SW 1271 (cell line): ENCODE data around the gene WAPL.

Experiments used
- DNase-seq, 2 experiments: peaks; one replicate each; lab custom pipeline; 2025; lab: John Stamatoyannopoulos, UW

The WAPL gene

DNA sequence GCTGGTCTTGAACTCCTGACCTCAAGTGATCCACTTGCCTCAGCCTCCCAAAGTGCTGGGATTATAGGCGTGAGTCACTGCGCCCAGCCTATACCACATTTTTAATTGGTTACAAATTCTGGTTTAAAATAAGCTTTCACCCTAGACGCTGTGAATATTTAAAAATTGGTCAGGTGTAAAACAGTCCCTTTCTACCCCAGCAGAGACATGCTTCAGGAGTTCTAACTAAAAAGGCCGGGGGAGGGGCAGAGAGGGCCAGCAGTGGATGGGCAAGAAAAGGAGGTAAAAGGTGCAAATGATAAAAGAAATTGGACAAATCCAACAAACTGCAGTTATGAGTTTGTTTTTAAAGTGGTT, 70.0 kb downstream of the WAPL start:
- DNase-seq: no peak

DNA sequence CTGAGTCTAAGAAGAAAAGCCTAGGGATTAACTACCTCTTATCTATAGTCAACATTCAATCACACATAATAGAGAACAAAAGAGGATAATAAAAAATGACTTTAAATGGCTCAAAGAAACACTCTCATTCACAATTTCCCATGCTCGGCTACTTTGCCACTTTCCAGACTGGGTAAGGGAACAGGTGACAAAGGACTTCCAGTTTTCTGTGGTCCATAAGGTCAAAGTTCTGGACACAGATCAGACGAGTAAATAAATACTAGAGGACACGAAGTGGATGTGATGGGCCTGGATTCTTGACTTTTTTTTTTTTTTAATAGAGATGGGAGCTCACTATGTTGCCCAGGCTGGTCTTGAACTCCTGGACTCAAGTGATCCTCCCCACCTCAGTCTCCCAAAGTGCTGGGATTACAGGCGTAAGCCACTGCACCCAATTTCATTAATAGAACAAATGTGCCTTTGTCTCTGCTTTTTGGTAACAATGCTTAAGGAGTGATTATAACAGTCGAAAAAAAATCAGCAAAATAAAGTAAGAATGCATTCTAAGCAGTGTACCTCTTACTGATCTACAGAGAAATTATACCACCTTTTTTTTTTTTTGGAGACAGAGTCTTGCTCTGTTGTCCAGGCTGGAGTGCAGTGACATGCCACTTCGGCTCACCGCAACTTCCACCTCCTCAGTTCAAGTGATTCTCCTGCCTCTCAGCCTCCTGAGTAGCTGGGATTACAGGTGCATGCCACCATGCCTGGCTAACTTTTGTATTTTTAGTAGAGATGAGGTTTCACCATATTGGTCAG, 70.6 kb downstream of the WAPL start:
- DNase-seq: no peak

DNA sequence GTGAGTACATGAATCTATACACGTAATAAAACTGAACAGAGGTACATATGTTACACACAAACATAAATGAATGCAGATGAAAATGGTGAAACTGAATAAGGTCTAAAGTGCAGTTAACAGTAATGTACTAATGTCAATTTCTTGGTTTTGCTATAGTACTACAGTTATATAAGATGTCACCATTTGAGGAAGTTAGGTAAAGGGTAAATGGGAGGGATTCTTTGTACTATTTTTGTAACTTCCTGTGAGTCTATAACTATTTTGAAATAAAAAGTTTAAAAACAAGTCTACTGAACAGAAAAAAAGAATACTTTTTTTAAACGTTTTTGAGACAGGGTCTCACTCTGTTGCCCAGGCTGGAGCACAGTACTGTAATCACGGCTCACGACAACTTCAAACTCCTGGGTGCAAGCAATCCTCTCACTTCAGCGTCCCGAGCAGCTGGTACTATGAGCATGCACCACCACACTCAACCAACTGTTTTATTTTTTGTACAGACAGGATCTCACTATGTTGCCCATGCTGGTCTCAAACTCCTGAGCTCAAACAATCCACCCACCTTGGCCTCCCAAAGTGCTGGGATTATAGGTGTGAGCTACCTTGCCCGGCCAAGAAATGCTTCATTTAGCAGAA, 71.5 kb downstream of the WAPL start:
- no peak for DNase-seq

DNA sequence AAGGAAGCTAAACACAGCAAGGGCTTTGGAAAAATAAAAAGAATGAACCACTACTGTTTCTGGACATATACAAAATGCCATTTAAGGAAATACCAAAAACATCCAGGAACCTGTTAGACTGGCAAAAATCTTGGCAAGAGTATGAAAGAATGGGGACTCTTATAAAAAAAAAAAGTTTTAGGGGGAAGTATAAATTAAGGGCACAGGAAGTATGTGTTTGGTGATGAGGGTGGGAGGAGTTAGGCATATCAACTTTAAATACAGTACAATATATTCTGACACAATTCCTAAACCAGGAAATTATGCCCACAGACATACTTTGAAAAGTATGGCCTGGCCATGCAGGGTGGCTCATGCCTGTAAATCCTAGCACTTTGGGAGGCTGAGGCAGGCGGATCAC, 74.2 kb downstream of the WAPL start:
- no peak for DNase-seq

DNA sequence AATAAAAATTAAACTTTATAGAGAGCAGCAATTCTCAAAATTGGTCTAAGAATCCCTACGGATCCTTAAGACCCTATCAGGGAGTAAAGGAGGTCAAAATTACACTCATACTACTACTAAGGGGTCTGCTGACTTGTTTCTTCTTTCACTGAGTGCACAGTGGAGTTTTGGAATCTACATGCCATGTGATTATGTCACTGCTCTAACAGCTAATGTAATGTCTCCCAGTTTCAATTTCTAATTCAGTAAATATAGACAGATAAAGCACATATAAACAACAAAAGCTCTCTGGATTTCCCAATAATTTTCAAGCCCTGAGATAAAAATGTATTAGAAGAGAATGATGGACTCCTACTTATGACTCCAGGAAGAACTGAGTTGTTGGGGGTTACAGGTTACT, 74.6 kb downstream of the WAPL start:
- DNase-seq: no peak

DNA sequence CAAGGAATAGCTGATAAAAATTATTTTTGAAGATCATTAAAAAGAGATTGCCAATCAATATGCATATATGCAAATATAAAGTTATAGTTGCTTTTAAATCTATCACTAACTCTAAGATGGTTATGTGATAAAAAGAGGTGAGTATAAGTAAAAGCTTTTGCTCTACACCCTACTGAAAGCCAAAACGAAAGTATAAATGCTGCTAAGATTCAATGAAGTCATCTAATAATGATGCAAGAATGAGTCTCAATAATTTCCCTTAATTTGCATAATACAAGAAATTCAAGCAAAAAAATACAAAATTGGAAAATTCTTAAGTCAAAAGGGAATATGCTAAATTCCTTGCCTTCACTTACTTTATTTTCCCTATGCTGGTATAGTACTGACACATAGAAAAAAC, 75.2 kb downstream of the WAPL start:
- DNase-seq: no peak

DNA sequence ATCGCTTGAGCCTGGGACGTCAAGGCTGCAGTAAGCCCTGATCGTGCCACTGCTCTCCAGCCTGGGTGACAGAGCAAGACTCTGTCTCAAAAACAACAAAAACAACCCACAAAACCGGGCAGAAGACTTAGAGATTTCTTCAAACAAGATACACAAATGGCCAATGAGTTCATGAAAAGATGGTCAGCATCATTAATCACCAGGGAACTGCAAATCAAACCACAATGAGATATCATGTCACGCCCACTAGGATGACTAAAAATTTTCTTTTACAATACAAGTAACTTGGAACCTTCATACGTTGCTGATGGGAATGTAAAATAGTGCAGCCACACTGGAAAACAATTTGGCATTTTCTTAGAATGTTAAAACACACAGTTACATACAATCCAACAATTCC, 77.7 kb downstream of the WAPL start:
- no peak for DNase-seq

DNA sequence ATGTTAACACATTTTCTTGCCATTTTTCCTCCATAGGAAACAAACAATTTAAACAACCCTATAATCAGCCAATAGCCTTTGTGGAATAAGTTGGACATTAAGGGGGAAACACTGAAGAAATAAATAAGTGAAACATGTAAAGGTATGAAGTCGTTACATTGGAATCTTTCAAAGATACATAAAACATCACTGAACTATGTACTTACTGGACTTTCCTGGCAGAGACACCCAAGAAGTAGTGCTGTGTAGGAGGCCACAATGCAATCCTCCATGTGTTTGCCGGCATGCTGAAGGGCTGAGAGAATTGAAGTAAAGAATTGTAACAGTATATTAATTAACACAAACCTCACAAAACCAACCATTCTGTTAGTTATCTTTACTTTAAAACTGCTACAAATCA, 78.5 kb downstream of the WAPL start:
- no peak for DNase-seq

DNA sequence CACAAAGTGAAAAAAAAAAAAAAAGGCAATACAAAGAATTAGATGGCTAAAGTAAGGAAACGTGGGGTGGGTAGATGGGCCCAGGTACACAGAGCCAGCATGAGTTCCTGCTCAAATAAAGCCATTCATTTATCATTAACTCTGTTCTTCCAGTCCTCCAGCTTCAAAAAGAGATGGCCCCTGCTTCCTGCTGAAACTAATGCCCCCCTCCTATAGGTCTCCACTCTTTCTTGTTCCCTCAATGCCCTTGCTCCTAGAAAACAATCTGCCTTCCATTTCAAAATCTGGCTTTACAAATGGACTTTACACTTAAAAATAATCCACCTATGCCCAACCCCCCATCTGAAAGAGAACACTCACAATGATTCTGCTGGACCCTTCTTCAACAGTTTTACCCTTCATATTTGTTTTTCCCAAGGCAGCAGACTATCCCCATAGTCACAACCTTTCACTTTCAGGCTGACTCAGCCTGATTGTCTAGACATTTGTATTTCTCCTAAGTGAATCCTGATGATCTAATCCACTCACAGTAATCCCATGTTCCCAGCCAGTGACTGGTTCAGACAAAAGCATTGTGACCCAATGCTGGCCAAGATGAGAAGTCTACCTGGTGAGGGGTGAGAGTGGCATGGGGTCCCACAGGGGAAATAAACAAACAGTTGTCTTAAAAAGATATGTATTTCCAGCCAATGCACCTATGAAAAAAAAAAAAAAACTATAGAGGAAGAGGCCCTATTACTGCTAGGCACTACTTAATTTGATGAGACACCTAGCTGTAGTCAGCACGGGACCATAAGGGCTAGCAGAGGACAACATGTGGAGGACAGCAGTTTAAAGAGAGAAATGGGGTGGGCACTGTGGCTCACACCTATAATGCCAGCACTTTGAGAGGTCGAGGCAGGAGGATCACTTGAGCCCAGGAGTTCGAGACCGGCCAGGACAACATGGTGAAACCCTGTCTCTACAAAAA, 80.4 kb downstream of the WAPL start:
- DNase-seq: no peak

DNA sequence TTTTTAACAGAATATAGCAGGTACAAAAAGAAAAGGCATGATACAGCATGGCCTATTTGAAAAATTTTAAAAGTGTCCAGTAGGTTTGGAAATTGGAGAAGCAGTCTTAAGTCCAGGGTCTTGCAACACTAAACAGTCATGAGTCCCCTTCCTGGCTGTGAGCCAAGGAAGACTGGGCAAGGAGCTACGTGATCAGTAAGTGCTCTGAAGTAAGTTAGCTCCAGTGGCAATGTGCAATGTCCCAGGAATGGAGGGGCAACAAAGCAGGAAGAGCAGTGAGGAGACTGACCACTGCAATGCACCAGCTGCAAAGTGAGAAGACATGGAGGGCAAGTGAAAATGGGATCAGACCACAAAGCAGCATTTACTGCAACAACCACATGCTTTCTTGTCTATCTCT, 82.0 kb downstream of the WAPL start:
- no peak for DNase-seq

DNA sequence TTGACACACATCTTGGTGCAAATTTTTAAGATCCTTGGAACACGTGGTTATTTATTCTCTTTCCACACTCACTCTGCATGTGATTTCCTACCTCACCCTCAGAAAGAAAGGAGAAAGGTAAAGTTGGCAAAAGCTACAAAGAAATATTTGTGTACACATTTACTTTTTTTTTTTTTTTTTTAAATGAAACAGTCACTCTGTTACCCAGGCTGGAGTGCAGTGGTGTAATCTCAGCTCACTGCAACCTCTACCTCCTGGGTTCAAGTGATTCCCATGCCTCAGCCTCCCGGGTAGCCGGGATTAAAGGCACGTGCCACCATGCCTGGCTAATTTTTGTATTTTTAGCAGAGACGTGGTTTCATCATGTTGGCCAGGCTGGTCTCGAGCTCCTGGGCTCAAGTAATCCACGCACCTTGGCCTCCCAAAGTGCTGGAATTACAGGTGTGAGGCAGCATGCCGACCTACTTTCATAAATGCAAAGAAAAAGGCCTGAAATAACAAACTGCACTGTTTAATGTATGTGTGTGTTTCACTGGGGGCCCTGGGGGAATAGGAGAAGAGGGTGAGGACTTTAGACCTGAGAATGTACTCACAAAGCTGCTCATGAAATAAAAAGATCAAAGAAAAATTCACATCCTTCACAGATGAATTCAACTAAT, 83.4 kb downstream of the WAPL start:
- DNase-seq: no peak

DNA sequence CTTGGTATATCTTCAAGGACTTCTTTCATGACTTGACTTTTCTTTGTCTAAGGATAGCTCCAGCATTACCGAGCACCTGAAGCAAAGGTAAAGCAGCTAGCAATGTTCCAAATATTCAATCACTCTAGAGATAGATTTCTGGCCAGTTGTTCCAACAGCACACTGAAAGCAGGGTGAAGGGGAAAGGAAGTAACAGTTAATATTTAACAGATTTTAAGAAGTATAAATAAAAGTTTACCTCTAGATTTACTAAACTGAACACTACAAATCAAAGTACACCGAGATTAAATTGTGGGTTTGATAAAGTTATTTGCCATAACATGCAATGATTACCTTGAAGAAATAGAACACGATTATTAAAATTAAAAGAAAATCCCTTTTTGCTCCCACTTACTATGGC, 84.1 kb downstream of the WAPL start:
- no peak for DNase-seq

DNA sequence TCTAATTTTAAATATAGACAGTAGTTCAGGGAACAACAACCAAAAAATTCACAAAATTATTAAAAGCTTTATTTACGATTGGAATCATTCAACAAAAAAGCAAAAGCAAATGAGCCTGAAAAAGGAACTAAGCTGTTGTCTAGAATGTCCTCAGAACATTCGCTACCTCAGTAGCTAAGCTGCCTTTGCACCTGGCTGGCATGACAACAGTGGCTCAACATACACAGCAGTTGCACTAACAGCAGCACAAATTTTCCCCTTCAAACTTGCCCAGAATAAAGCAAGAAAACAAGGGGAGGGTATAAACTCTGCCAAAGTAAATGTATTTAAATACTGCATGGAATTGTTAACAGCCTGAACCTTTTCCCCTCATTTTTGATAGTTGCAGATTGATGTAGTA, 84.6 kb downstream of the WAPL start:
- no peak for DNase-seq

DNA sequence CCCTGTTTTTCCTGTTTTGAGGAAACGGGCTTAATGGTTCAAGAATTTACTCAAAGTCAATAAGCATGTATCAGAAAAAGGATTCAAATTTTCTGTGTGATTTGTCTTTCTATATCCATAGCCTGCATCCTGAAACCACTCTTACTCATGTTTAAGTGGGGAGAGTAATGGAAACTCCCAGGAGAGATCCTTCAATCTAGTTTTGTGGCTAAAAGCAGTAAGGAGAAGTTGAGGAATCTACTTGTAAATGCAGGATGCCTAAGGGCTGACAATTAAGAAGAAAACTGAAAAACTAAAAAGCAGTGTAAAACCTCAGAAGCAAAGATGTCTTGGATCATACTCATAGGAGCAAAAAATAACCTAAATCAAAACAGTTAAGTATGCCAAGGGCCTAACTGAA, 86.9 kb downstream of the WAPL start:
- DNase-seq: no peak

DNA sequence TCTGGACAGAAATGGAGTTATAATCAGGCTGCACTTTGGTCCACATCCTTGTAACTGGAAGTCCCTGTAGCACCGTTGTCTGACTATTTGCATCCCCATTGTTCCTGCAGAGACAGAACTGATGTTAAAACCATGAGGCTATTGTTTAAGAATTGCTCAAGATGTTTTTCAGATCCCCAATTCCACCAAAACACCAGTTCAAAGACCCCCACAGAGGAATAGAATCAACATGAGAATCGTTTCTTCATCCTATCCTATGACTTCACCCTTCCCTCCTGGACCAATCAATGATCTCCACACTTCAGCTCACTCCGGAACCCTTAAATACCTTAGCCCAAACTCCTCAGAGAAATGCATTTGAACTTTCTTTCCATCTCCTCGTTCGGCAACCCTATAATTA, 97.9 kb downstream of the WAPL start:
- no peak for DNase-seq

DNA sequence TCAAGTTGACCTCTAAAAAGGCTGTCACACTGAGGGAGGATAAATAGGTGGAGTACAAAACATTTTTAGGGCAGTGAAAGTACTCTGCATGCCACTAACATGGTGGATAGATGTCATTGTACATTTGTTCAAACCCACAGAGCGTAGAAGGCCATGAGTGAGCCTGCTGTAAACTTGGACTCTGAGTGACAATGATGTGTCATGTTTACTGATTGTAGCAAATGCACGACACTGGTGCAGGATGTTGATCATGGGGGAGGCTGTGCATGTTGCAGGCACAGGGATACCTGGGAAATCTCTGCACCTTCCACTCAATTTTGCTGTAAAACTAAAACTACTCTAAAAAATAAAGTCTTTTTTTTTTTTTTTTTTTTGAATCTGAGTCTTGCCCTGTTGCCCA, 102.5 kb downstream of the WAPL start:
- no peak for DNase-seq

DNA sequence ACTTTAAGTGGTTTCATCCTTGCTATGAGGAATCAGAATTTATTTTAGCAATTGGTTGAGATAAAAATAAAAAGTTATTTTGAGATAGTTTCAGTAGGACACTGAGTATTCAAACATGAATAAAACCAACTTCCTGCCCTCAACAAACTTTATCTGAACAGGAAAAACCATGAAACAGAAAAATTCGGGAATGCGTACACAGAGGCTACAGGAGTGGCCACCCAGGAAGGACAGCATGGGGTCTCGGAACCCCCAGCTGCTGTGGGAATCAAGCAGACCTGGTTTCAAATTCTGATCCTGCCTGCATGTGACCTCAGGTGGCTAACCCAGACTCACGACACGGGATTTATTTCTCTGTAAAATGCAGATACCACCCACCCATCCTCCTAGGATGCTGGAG, 106.0 kb downstream of the WAPL start:
- no peak for DNase-seq

DNA sequence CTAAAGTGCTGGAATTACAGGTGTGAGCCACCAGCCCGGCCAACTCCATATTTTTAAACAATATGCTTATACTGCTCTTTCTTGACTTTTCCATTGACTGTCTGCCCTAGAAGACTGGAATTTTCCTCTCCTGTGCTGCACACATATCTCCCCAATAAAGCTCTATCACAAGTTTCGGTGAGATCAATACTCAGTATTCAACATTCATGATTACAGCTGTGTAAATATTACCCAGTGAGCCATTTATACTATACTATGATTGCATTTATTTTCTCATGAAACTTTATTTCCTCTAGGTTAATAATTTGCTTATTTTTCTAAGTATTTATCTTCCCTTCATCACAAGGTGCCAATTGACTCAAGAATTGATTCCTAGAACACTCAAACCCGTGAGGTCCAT, 106.5 kb downstream of the WAPL start:
- DNase-seq: no peak

DNA sequence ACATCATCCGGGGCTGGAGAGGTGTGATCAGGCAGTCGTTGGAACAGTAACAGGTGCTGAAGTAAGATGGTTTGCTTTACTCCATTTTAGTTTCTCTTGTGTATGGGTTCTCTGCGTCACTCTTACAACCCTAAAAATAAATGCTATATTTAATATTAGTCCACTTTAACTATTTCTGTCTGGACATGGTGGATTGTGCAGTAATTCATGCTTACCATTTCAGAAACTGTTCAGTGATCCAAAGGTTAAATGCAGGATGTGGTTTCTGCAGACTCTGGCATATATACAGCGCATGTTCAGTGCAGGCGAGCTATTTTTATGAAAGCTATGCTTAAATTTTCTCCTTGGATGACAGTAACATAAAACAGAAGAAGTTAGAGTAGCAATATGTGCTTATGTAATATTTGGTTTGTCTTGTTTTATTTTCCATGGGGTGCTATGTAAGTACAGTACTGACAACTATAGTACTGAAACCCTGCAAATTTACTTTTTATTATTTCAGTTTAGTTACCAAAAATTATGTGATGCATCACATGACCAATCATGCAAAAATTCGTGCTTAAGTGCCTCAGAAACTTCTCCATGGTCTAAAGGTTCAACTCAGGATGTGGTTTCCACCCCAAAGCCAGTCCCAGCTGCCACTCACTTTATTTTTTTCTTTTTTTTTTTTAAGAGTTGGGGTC, 108.4 kb downstream of the WAPL start:
- DNase-seq: no peak

DNA sequence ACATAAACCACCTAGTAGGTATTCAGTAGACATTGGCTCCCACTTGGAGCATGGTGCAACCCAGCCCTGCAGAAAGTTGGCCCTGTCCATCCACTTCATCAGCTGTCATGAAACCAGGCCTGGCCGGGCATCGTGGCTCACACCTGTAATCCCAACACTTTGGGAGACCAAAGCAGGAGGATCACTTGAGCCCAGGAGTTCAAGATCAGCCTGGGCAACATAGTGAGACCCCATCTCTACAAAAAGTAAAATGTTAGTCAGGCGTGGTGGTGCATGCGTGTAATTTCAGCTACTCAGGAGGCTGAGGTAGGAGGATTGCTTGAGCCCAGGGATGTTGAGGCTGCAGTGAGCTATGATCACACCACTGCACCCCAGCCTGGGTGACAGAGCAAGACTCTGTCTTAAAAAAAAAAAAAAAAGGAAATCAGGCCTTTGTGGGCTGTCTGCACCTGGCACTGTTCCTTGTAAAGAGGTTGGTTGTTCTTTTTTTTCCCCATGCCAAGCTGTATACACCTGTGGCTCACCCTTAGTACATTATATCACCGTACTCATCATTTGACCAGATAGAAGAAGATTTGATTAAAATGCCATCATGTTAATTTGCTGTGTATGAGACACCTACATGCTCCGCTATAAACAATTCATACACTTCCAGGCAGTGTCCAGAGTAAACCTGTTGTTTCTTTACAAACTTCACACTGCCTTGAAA, 109.6 kb downstream of the WAPL start:
- DNase-seq: no peak

DNA sequence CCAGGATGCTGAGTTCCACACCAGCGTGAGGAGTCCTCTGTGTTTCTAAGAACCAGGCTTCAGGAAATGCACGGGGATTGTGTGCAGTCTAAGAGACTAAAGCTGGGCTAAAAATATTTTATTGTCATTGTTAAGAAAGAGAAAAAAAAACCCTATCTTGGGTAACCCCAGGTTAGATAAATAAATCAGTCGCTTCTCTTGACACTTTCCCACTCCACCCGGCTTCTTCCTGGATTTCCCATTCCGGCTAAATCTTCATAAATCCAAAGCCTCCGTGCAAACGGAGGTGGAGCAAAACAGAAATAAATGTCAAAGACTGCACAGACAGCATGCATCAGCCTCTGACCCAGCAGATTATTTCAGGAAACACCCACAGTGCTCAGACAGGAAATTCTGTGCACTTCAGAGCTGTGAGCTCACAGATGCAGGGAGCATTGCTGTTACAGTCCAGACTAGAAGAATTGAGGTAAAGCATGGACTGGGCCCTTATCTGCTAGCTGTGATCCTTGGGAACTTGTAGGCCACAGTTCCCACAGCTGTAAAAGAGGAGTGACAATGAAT, 110.2 kb downstream of the WAPL start:
- DNase-seq: no peak
